OCI-LY1 (cell line): Measurements from ENCODE around the gene OR52A5.

Source experiments
- CTCF ChIP-seq: fragments of 200-600 bp; sonication (generic), shearing (Covaris generic); IDR thresholded peaks from 2 replicates; pipeline ENCODE4 v1.5.1; 2017; ENCODE audit warnings: mild to moderate bottlenecking, antibody characterized with exemption, low read length, moderate library complexity, mixed read lengths
- EZH2 ChIP-seq: fragments of 200-600 bp; sonication (generic), shearing (Covaris generic); IDR thresholded peaks from 2 replicates; pipeline ENCODE4 v1.8.0; 2017; ENCODE audit warnings: borderline replicate concordance, mixed run types, mild to moderate bottlenecking, antibody characterized with exemption, low read length, moderate library complexity, mixed read lengths

- TF ChIP-seq CTCF (no peak), EZH2 (no peak)
These were observed 21.6 kb upstream of the OR52A5 start for GRCh38 chr11:5159806-5160205.
